SK-N-SH (cell line): ENCODE measurements around the gene TOPAZ1. TPM values are rescaled to one million over a fixed set of nuclear protein-coding genes. Genes with fewer than 3 reads are reported as not detected.

Experiments
- CTCF ChIA-PET: fragments of 300-600, 350-600 bp; formaldehyde crosslinking; extraction: SDS; loops from one replicate; lab custom pipeline; 2021; lab: Yijun Ruan, JAX
- POLR2A ChIA-PET: fragments of 350-600 bp; sonication (Branson Sonifier 250); formaldehyde crosslinking; extraction: SDS; loops from one replicate; lab custom pipeline; 2020; ENCODE audit warnings: antibody characterized with exemption, inconsistent platforms; lab: Yijun Ruan, JAX
- DNase-seq: peaks from one replicate; pipeline ENCODE4 v3.0.0; 2012
- H2AFZ ChIP-seq: fragments of 200-600 bp; sonication (generic); 2 replicates; pipeline ENCODE4 v1.8.1; 2016; ENCODE audit warnings: antibody characterized with exemption, mild to moderate bottlenecking, low read depth
- H3F3A ChIP-seq: fragments of 200-600 bp; sonication (generic); replicated peaks from 2 replicates; pipeline ENCODE3; 2016; ENCODE audit warnings: antibody characterized with exemption, mild to moderate bottlenecking; ENCODE audit not compliant: insufficient read depth
- H3K27ac ChIP-seq, 2 experiments: fragments of 200-500 bp in 1 of 2; fragments of 200-600 bp in 1 of 2; sonication (Bioruptor generic) in 1 of 2; sonication (generic), shearing (Covaris generic) in 1 of 2; 2 replicates each; pipeline versions ENCODE4 v1.5.1 to v1.6.1; 2014 to 2016; ENCODE audit warnings: low read depth in 2 of 2, inconsistent platforms in 1 of 2, low read length in 1 of 2, mild to moderate bottlenecking in 1 of 2, mixed read lengths in 1 of 2
- H3K27me3 ChIP-seq: fragments of 200-600 bp; sonication (generic), shearing (Covaris generic); 2 replicates; pipeline ENCODE4 v1.6.1; 2016; ENCODE audit warnings: mixed run types; ENCODE audit not compliant: insufficient read depth
- H3K36me3 ChIP-seq, 2 experiments: fragments of 200-500 bp in 1 of 2; fragments of 200-600 bp in 1 of 2; sonication (Bioruptor generic) in 1 of 2; sonication (generic) in 1 of 2; replicated peaks in 1 of 2; 2 replicates each; pipeline versions ENCODE3 to v1.5.1; 2014 to 2016; ENCODE audit warnings: low read length in 1 of 2, mild to moderate bottlenecking in 1 of 2; ENCODE audit not compliant: insufficient read depth in 2 of 2, control insufficient read depth in 1 of 2
- H3K4me1 ChIP-seq, 2 experiments: fragments of 200-500 bp in 1 of 2; fragments of 200-600 bp in 1 of 2; sonication (Bioruptor generic) in 1 of 2; sonication (generic), shearing (Covaris generic) in 1 of 2; 2 replicates each; pipeline versions ENCODE4 v1.5.1 to v1.6.1; 2014 to 2016; ENCODE audit warnings: low read depth in 1 of 2, low read length in 1 of 2, mixed run types in 1 of 2; ENCODE audit not compliant: insufficient read depth in 2 of 2, control insufficient read depth in 1 of 2
- H3K4me2 ChIP-seq: fragments of 200-600 bp; sonication (generic), shearing (Covaris generic); 2 replicates; pipeline ENCODE4 v1.6.1; 2017; ENCODE audit warnings: mixed run types
- H3K4me3 ChIP-seq, 2 experiments: fragments of 200-500 bp in 1 of 2; fragments of 200-600 bp in 1 of 2; sonication (Bioruptor generic) in 1 of 2; sonication (generic), shearing (Covaris generic) in 1 of 2; 2 replicates each; pipeline versions ENCODE4 v1.5.1 to v1.8.1; 2014 to 2016; ENCODE audit warnings: low read depth in 2 of 2, inconsistent platforms in 1 of 2, low read length in 1 of 2, mild to moderate bottlenecking in 1 of 2, mixed read lengths in 1 of 2, moderate library complexity in 1 of 2
- H3K79me2 ChIP-seq: fragments of 200-600 bp; sonication (generic); 2 replicates; pipeline ENCODE4 v1.8.1; 2017; ENCODE audit warnings: mild to moderate bottlenecking; ENCODE audit not compliant: insufficient read depth
- H3K9ac ChIP-seq: fragments of 200-600 bp; sonication (generic); 2 replicates; pipeline ENCODE4 v1.6.1; 2017; ENCODE audit warnings: mixed run types
- H3K9me2 ChIP-seq: fragments of 200-600 bp; sonication (generic); 2 replicates; pipeline ENCODE4 v1.6.1; 2017; ENCODE audit warnings: mixed run types
- H3K9me3 ChIP-seq: fragments of 200-600 bp; sonication (generic); 2 replicates; pipeline ENCODE4 v1.6.1; 2017; ENCODE audit warnings: mixed run types, mild to moderate bottlenecking, moderate library complexity
- H4K20me1 ChIP-seq: fragments of 200-600 bp; sonication (generic); 2 replicates; pipeline ENCODE4 v1.6.1; 2017; ENCODE audit warnings: mild to moderate bottlenecking, mixed run types; ENCODE audit not compliant: insufficient read depth
- CHD2 ChIP-seq: fragments of 150-350 bp; IDR thresholded peaks from 2 replicates; pipeline ENCODE4 v1.6.1; 2018; ENCODE audit warnings: low read length; ENCODE audit not compliant: partially characterized antibody
- ELF1 ChIP-seq: IDR thresholded peaks from 2 replicates; pipeline ENCODE4 v1.4.0; 2012
- EP300 ChIP-seq, 2 experiments: IDR thresholded peaks; 2 replicates each; pipeline versions ENCODE4 v1.4.0 to v1.6.1; 2012; ENCODE audit warnings: borderline replicate concordance in 1 of 2, low read depth in 1 of 2, low read length in 1 of 2
- GATA2 ChIP-seq: sonication (generic); formaldehyde crosslinking; IDR thresholded peaks from 2 replicates; pipeline ENCODE4 v1.5.0; 2020; ENCODE audit warnings: mild to moderate bottlenecking, missing genetic modification reagents
- MXI1 ChIP-seq: IDR thresholded peaks from 2 replicates; pipeline ENCODE4 v1.6.1; 2012; ENCODE audit warnings: mild to moderate bottlenecking, low read depth, low read length, improper control_type of control experiment
- RAD21 ChIP-seq: IDR thresholded peaks from 2 replicates; pipeline ENCODE4 v1.6.1; 2012; ENCODE audit warnings: mild to moderate bottlenecking, low read length
- RCOR1 ChIP-seq: fragments of 150-350 bp; IDR thresholded peaks from 2 replicates; pipeline ENCODE4 v1.6.1; 2017; ENCODE audit warnings: antibody characterized with exemption, low read length
- RFX5 ChIP-seq: IDR thresholded peaks from 2 replicates; pipeline ENCODE4 v1.6.1; 2012; ENCODE audit warnings: mild to moderate bottlenecking, improper control_type of control experiment, low read length
- RXRA ChIP-seq: IDR thresholded peaks from 2 replicates; pipeline ENCODE4 v1.4.0; 2012; ENCODE audit warnings: low read depth, mild to moderate bottlenecking, borderline replicate concordance
- SMC3 ChIP-seq: IDR thresholded peaks from 2 replicates; pipeline ENCODE4 v1.6.1; 2012; ENCODE audit warnings: low read depth, low read length, improper control_type of control experiment
- TAF1 ChIP-seq: IDR thresholded peaks from 2 replicates; pipeline ENCODE4 v1.6.1; 2012; ENCODE audit warnings: low read depth, mild to moderate bottlenecking, low read length, moderate library complexity, borderline replicate concordance
- YY1 ChIP-seq: IDR thresholded peaks from 2 replicates; pipeline ENCODE4 v1.4.0; 2012; ENCODE audit warnings: low read depth, mild to moderate bottlenecking
- WGBS: methylation state at CpG from one replicate; pipeline ENCODE4 v1.1.6; 2017; ENCODE audit warnings: low lambda C conversion rate; 5-methylcytosine and 5-hydroxymethylcytosine counted together
- polyA plus RNA-seq, 3 experiments: library from polyadenylated mRNA; depleted of rRNA; stranded (reverse); fragments of >200 nt; gene quantifications; 2 replicates each; pipeline ENCODE4 v1.2.3, GENCODE V29; 2012
- TF ChIP-seq, protein P1 (sequence below): fragments of 200-600 bp; sonication (generic); IDR thresholded peaks from 2 replicates; pipeline ENCODE4 v1.6.1; 2017; ENCODE audit warnings: antibody characterized with exemption, mild to moderate bottlenecking, moderate library complexity
- TF ChIP-seq, protein P2 (sequence below): fragments of 150-350 bp; IDR thresholded peaks from 2 replicates; pipeline ENCODE4 v1.6.1; 2016; ENCODE audit warnings: mild to moderate bottlenecking, low read depth, low read length
- TF ChIP-seq, protein P3 (sequence below): IDR thresholded peaks from 2 replicates; pipeline ENCODE4 v1.4.0; 2012; ENCODE audit warnings: low read depth

Gene TOPAZ1
- polyA plus RNA-seq, 1 of the 3 experiments (the other 2 are of a cell fraction), result not detected

DNA sequence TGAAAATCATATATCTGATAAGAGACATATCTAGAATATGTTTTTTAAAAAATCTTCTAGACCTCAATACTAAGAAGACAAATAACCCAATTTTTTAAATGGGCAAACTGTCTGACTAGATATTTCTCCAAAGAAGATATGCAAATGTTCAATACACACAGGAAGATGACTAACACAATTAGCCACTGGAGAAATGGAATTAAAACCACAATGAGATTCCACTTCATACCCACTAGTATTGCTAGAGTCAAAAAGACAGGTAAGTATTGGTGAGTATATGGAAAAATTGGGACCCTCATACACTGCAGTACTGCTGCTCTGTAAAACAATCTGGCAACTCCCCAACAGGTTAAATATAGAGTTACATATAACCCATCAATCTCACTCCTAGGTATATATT is 33.1 kb upstream of the TOPAZ1 start (continued):
- TF ChIP-seq, protein P1, sequence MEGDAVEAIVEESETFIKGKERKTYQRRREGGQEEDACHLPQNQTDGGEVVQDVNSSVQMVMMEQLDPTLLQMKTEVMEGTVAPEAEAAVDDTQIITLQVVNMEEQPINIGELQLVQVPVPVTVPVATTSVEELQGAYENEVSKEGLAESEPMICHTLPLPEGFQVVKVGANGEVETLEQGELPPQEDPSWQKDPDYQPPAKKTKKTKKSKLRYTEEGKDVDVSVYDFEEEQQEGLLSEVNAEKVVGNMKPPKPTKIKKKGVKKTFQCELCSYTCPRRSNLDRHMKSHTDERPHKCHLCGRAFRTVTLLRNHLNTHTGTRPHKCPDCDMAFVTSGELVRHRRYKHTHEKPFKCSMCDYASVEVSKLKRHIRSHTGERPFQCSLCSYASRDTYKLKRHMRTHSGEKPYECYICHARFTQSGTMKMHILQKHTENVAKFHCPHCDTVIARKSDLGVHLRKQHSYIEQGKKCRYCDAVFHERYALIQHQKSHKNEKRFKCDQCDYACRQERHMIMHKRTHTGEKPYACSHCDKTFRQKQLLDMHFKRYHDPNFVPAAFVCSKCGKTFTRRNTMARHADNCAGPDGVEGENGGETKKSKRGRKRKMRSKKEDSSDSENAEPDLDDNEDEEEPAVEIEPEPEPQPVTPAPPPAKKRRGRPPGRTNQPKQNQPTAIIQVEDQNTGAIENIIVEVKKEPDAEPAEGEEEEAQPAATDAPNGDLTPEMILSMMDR, result no peak
- no peak for TF ChIP-seq YY1
- no peak for TF ChIP-seq RCOR1
- TF ChIP-seq CHD2, result no peak
- no peak for TF ChIP-seq RXRA
- TF ChIP-seq ELF1, result no peak

DNA sequence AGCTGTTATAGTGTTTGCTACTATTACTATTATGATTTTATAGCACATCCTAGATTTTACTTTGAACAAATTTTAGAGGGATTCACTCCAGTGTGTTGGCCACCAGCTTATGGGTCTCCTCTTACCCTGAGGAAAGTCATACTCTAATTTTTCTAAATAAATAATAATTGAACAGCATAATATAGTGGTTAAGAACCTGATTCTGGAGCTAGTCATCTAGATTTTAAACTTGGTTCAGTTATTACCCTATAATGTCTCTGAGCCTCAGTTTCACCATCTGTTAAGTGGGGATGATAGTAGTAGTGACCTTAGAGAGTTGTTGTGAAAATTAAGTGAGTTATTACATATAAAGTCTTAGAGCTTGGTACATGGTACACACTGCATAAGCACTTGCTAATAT is 30.7 kb upstream of the TOPAZ1 start:
- Histone ChIP-seq H4K20me1 (no peaks in the 10 kb centered on the region), H3K4me1 (no peaks in the 10 kb centered on the region), H3F3A (no peaks in the 10 kb centered on the region), H3K27ac (no peak overlapping the region), H3K36me3 (no peaks in the 10 kb centered on the region), H3K9me3 (0 out of 2 replicates have a peak, but pooled peaks cover 8% of the 10 kb centered on the region), H3K4me3 (no peak overlapping the region), H3K79me2 (no peaks in the 10 kb centered on the region), H3K4me2 (no peak overlapping the region), H3K9me2 (no peaks in the 10 kb centered on the region), H3K27me3 (no peaks in the 10 kb centered on the region), H2AFZ (no peak overlapping the region), H3K9ac (no peak overlapping the region)
- ChIA-PET CTCF (interaction anchor here (1.1 to 4.4 kb wide), 6 partner anchors 12 to 1249 kb away, joined by 3 to 10 read pairs (median 6); no protein-coding TSS in a partner anchor), POLR2A (no interaction called here)
- TF ChIP-seq GATA2 (no peak), MXI1 (no peak)
- no peak for DNase-seq

DNA sequence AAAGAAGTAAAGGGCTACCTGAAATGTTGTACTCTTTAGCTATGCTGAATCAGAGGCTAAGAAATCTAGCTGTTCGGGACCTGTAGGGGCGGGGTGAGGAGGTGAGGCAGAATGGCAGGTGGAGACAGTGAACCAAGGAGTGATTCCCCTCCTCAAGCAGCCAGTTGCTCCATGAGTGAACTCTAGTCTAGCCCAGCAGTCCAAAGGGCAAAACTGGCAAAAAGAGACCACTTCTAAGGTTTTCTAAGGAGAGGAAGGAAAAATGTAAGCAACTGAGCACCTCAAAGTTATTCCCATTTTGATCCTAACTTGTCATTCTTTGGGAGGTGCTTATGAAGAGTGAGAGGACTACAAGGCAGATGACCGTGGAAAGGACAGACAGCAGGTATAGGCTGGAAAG is 19.3 kb upstream of the TOPAZ1 start:
- ChIA-PET POLR2A (no interaction called here), CTCF (interaction anchor here (1.3 to 3.7 kb wide), 3 partner anchors 11 to 24 kb away, joined by 5 to 17 read pairs (median 8); no protein-coding TSS in a partner anchor)
- H3F3A ChIP-seq, result peaks cover 2% of the 10 kb centered on the region
- no peaks in the 10 kb centered on the region for H4K20me1 ChIP-seq
- no peaks in the 10 kb centered on the region for H3K9me3 ChIP-seq
- no peak overlapping the region for H3K4me3 ChIP-seq
- H3K4me1 ChIP-seq, result no peaks in the 10 kb centered on the region
- no peaks in the 10 kb centered on the region for H3K36me3 ChIP-seq
- no peaks in the 10 kb centered on the region for H3K9me2 ChIP-seq
- no peak overlapping the region for H3K4me2 ChIP-seq
- no peak overlapping the region for H3K9ac ChIP-seq
- no peak overlapping the region for H2AFZ ChIP-seq
- H3K79me2 ChIP-seq, result no peaks in the 10 kb centered on the region
- no peaks in the 10 kb centered on the region; the same call in 1 of the 2 replicates for H3K27me3 ChIP-seq
- no peak for DNase-seq
- TF ChIP-seq, protein P2, sequence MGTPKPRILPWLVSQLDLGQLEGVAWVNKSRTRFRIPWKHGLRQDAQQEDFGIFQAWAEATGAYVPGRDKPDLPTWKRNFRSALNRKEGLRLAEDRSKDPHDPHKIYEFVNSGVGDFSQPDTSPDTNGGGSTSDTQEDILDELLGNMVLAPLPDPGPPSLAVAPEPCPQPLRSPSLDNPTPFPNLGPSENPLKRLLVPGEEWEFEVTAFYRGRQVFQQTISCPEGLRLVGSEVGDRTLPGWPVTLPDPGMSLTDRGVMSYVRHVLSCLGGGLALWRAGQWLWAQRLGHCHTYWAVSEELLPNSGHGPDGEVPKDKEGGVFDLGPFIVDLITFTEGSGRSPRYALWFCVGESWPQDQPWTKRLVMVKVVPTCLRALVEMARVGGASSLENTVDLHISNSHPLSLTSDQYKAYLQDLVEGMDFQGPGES, result no peak
- TF ChIP-seq TAF1, result no peak
- TF ChIP-seq, protein P3, sequence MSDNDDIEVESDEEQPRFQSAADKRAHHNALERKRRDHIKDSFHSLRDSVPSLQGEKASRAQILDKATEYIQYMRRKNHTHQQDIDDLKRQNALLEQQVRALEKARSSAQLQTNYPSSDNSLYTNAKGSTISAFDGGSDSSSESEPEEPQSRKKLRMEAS, result no peak
- no peak for TF ChIP-seq SMC3
- TF ChIP-seq RAD21, result no peak
- TF ChIP-seq RFX5, result no peak
- TF ChIP-seq CHD2, result no peak
- TF ChIP-seq EP300 (IDR thresholded peaks at IDR 0.05; ENCODE audit: borderline replicate concordance in 1 of 2, low read depth in 1 of 2, low read length in 1 of 2), result no peak
- H3K27ac ChIP-seq, result no peak overlapping the region
- 54% methylated on average over 3 of the region's 3 CpGs for WGBS
